22Rv1 (cell line): ENCODE results near the gene KIF6.

ENCODE experiments used
- H3K27ac ChIP-seq: fragments of 450-650 bp; 2 replicates; pipeline ENCODE4 v1.5.1; 2017
- CTCF ChIP-seq: fragments of 450-650 bp; IDR thresholded peaks from 2 replicates; pipeline ENCODE4 v1.5.1; 2017; ENCODE audit warnings: mild to moderate bottlenecking
- ZFX ChIP-seq: fragments of 450-650 bp; IDR thresholded peaks from 2 replicates; pipeline ENCODE4 v1.6.1; 2017; ENCODE audit warnings: antibody characterized with exemption, borderline replicate concordance

Gene KIF6

DNA sequence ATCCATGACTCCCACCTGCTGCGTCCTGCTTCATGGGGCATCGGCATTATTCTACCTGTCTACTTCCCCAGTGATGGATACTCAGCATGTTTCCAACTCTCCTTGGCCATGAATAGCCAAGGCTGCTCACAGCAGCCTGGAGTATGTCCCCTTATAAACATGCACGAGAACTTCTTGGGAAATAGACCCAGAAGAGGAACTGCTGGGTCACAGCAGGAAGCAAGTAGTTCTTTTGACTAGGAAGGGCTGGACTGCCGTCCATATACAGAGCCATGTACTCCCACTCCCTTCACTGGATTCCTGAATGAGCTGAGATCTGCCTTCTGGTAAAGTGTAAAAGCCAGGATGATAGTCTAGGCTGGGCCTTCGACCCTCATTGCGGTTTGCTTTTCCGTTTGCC, 296.4 kb downstream of the KIF6 start:
- TF ChIP-seq CTCF, result no peak
- no peak overlapping the region for H3K27ac ChIP-seq

DNA sequence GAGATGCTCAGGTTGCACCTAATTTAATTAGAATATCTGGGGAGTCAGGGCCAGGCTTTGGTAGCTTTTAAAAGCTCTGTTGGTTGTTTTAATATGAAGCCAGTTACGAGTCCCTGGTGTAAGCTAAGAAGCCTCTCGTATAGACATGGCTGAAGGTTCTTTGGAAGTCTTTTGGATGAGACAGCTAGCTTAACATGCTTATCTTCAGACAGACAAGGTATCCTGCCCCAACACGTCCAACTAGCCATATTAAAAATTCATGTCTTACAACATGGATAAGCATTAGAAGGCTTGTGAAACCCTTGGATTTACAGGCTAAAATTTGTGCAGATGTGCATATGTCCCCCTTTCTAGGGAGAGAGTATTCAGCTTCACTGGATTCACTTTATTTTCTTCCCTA, 297.1 kb downstream of the KIF6 start:
- no peak overlapping the region for H3K27ac ChIP-seq
- TF ChIP-seq CTCF (no peak), ZFX (no peak)

- TF ChIP-seq CTCF (no peak), ZFX (no peak)
- H3K27ac ChIP-seq, result no peak overlapping the region
These were observed 299.1 kb downstream of the KIF6 start for GRCh38 chr6:39426073-39426456.

DNA sequence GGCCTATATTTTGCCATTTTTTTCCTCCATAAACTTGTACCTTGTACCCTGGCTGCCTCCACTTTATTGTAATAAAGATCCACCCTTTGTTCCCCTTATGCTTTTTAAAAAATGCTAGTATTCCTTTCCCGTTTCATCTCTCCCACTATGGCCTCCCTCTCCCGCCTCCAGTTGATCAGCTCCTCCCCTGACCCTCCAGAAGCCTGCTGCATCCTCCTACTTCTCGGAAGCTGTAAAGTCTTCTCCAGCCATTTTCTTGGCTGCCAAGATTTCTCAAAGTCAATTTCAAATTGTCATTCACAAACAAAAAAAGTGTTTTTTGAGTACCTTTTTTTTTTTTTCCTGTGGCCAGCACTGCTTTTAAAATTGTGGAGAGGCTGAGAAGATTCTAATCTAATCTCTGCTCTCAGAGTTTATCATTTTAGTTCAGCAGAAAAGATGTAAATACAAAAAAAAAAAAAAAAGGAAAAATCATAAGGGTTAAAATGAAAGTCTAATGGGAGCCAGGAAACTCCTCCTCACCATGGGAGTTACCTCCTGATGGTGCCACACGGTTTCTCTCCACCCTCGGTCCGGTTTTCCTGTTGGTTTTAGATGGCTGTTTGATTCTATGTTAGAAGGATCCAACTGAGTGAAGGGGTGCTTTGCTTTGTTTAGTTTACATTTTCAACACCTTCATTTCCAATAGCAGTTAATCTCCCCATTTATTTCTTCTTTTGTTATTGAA, 299.7 kb downstream of the KIF6 start:
- TF ChIP-seq CTCF, result no peak
- TF ChIP-seq ZFX, result no peak
- H3K27ac ChIP-seq, result no peak overlapping the region

DNA sequence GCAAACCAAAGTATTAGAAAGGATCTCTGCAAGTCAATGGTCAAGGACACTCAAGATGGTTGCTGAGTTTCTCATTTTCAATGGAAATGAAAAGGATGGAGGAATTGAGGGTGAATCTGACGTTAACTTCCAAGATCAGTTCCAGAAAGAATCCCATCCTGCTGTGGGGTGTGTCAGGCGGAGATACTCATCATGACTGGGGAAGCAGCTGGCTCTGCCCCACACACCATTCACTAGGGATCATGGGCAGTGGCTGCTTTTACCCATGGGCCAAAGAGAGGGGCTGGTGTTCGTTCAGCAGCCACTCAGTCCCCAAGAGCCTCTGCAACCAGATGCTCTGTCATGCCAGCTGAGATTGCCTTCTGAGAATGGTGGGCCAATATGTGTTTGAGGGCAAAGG, 300.4 kb downstream of the KIF6 start:
- H3K27ac ChIP-seq, result no peak overlapping the region
- no peak for TF ChIP-seq ZFX
- TF ChIP-seq CTCF, result no peak

- no peak for TF ChIP-seq ZFX
- TF ChIP-seq CTCF, result no peak
- H3K27ac ChIP-seq, result no peak overlapping the region
These were observed 303.0 kb downstream of the KIF6 start for GRCh38 chr6:39422238-39422637.

DNA sequence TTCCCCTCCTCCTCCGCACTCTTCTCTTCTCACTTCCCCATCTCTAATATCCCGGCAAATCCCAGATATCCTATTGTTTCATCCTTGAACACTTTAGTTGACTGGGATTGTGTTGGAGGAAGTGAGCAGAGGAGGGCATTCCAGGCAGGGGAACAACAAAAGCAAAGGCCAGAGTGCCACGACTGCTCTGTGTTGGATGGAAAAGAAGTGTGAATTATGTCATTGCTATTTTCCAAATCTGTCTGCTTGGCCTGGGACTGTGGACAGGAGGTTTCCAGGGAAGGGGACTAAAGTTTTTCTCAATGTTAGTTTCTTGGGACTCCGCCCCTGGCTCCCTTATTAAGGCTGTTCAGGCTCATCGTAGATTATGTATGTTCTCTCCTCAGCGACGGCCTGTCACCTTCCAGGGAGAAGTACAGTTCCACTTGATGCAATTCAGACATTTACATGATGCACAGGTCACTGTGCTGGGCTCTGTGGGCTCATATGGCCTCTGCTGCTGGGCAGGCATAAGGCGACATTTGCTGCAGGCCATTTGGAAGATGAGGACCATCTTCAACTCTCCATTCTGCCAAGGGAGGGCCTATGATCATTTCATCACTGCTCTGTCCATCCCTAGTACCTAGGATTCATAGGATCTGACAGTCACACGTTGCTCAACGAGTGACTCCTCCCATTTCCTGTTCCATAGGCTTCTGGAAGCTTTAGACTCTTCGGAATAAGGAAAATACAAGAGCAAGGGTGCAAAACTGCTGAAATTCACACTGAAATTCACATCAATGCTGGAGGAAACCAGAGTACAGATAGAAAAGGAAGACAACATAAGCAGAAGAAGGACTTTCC, 303.6 kb downstream of the KIF6 start:
- TF ChIP-seq CTCF (no peak), ZFX (no peak)
- no peak overlapping the region for H3K27ac ChIP-seq
